PC-3 (cell line): ENCODE data around the gene ITK.

Experiments used
- CTCF ChIP-seq: fragments of 300-600 bp; sonication (generic); conservative IDR thresholded peaks from 2 replicates; pipeline ENCODE4 v1.5.1; 2017; ENCODE audit warnings: antibody characterized with exemption, low read depth, mild to moderate bottlenecking, low read length
- EZH2 ChIP-seq: fragments of 300-600 bp; sonication (generic); IDR thresholded peaks from one replicate; pipeline ENCODE4 v1.6.1; 2017; ENCODE audit warnings: antibody characterized with exemption, mild to moderate bottlenecking, low read length; ENCODE audit not compliant: unreplicated experiment

- TF ChIP-seq CTCF = no peak
- no peak for TF ChIP-seq EZH2
Measured at GRCh38 chr5:157142317-157143126, 38.1 kb upstream of the ITK start, which contains the start of gene MED7.
